Superior temporal gyrus (tissue), 1 donor: ENCODE measurements around the gene PEX14.

Experiments
- DNase-seq: peaks from one replicate; pipeline ENCODE4 v3.0.0-alpha.2; 2016; ENCODE audit errors: extremely low spot score

Gene PEX14

DNA sequence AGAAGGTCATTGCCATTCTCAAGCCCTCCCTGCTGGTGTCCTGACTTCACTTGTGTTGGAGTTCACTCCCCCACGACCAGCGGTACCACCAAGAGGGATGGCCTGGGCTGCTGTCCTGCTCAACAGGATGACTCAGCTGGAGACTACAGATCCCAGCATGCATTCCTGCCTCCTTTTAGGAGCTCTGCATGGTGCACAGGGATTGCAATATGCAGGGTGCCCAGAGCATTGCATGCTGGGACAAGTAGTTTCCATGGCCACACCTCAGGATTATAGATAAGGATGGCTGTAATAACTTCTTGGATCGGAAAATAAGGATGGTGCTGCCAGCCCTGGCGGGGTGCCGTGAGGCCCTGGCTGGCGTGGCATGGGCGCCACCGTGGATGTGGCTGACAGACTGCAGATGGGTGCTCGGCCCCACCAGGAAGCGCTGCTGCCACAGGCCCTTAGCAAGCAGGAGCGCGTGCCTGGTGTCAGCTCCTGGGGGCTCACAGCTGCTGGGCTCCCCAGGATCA, 171.7 kb downstream of the PEX14 start:
- peak; percentile 24 for DNase-seq

DNA sequence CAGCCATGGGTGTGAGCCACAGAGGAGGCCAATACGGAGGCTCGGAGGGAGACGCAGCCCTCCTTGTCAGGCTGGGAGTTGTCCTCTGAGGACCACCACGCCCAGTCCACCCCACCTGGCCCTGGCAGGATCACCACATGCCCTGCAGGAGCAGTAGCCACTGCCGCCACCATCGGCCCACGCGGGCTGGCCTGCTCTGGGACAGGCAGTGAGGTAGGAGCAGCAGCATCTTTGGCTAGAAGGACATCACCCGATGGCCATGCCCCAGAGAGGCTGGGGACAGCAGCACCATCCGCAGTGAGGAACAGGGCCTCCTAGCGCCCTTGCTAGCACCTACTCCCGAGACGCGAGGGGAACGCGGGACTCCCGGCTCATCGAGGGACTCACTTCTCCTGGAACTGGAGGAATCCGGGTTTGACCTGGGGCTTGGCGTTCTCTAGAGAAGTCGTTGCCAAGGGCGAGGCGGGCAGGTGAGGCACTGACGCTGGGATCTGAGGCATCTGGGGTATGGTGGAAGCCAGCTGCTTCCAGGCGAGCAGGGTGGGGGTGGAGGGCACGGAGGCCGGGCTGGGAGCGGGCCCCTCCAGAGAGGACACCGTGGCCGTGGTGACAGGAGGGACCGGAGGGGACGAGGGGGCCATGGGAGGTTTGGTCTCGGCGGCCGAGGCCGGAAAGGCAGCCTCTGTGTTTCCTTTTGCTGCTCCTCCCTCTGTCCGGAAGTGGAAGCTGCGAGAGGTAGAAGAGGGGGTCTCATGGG, 172.8 kb downstream of the PEX14 start:
- DNase-seq = no peak

DNA sequence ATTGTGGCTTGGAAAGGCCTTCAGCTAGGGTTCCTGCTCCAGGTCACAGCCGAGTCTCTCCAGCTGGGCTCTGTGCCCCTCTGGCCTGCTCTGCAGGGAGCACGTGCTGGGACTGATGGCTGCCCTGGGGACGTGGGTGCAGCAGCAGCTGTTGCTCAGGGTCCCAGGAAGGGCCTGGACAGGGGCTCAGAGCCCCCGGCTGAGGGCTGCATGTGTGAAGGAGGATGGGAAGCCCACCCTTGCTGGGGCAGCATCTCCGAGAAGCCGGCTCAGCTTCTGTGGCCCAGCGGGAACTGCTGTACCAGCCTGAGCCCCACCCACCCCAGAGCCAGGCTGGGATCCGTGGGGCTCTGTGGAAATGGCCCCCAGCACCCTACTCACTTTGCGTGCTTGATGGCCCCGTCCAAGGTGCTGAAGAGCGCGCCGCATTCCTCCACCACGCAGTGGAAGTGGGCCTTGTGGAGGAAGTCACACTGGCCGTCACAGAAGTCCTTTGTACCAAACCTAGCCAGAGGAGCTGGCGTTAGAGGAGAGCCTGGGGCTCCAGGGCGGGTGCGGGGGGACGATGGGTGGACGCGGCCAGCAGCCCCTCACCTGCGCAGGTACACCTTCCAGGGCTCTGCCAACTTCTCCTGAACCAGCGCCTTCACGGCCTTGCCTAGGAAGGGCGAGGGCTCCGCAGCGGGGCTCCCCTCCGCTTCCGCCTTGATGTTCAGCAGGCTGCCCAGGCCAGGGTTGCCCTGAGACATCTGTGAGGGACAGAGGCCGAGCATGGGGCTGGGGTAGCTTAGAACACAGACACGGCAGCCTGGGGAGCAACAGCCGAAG, 174.2 kb downstream of the PEX14 start:
- DNase-seq = no peak

DNA sequence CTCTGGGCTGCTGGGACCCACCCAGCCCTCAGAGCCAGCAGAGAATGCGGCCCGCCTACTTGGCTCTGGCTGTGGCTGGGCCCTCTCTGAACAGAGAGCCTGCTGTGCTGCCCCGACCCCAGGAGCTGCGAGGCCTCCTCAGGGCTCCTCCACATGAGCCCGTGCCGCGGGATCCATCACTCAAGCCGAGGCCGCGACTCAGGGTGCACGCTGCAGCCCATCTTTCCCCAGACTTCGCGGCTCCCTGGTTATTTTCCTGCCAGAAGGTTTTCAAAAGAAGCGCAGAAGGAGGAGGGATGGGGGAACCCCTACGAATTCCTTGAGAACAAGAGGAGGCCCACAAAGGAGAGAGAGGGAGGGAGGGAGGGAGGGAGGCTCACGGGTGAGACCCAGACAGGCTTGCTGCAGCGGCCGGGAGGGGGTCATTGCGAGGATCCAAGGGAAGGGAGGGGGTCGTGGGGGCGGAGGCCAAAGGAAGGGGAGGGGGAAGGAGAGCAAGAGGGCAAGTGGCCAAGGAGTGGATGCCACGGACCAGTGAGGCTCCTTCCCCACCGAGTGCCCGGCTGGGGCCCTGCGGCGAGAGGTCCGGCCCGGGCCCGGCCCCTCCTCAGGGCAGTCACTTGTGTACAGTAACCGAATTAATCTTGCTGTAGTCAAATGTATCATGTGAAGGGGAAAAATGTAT, 174.9 kb downstream of the PEX14 start:
- no peak for DNase-seq

DNA sequence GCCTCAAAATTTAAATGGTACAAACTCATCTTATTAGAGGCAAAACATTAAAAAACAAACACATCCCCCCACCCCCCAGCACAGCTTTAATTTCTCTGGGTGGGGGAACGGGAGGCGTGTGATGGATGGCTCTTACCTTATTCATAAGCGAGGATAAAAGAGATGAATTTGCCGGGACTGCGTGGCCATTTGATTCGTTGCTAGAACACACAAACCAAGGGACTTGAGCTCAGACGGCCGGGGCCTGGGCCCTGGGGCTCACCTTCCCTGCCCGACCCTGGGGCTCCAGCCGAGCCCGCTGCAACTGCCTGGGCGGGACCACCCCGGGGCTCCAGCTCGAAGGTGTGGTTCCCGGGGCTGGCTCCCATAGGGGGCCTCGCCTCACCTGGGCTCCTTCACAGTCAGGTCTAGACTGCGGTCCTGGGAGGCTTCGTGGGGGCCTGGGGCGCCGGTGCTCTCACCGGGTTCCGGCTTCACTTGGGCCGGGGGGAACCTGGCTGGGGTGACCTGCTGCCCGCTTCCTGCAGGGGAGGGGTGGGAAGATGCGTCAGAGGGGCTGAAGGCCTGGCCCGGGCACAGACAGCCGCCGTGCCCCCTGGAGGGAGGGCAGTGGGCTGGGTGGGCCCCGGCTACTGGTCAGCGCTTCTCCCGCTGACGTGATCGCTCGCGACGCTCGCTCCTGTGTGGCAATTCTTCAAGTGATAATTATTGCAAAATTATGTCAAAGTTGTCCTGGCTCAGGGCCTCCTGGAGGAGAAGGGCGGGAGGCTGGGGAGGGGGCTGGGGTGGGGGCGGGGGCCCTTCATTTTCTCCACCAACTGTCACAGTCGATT, 176.0 kb downstream of the PEX14 start:
- no peak for DNase-seq

DNA sequence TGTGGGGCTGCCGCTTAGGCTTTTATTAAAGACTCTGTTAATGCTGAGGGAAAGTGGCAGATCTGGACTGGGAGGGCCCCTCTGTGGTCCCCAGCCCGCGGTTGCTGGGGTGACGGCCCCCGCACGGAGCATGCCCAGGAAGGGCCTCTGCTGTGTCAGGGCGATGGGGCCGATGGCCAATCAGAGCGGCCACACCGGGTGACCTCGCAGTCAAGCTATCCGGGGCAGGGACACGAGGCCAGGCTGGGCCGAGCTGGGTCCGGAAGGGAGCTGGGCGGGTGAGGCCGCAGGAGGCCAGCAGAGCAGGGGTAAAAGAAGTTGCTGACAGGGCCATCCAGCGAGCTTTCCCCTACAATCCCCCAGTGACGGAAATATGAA, 176.6 kb downstream of the PEX14 start:
- no peak for DNase-seq

DNA sequence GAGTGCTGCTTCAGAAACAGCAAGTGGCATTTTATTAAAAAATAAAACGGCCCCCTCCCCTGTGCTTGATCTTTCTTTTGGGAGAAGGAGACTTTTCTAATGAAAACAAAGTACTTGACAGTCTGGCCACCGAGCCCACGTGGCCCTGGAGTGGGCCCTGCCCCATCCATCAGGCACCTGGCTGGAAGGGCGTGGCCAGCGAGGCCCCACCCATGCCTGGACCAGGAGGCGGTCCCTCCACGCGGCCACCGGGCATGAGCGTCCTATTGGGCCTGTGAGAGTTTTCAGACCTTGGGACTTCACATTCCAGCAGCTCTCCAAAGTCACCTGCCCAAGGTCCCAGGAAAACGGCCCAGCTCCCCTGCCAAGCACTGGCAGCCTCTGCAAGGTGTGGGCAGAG, 177.0 kb downstream of the PEX14 start:
- no peak for DNase-seq

DNA sequence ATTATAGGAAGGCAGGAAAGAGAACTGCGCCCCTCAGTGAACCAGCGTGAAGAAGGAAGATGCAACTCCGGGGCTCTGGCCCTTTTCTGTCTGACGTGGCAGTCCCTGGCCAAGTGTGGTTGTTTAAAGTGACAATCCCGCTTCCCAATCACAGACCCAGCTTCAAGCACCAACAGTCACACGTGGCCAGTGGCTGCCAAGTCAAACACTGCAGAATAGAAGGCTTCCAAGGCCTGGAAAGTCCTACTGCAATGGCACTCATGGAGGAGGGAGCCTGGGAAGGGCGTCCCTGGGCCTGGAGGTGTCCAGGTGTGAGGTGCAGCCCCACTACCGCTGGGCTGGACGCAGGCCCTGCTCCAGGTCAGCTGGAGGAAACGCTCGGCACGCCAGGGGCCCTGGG, 177.9 kb downstream of the PEX14 start:
- DNase-seq = no peak

DNA sequence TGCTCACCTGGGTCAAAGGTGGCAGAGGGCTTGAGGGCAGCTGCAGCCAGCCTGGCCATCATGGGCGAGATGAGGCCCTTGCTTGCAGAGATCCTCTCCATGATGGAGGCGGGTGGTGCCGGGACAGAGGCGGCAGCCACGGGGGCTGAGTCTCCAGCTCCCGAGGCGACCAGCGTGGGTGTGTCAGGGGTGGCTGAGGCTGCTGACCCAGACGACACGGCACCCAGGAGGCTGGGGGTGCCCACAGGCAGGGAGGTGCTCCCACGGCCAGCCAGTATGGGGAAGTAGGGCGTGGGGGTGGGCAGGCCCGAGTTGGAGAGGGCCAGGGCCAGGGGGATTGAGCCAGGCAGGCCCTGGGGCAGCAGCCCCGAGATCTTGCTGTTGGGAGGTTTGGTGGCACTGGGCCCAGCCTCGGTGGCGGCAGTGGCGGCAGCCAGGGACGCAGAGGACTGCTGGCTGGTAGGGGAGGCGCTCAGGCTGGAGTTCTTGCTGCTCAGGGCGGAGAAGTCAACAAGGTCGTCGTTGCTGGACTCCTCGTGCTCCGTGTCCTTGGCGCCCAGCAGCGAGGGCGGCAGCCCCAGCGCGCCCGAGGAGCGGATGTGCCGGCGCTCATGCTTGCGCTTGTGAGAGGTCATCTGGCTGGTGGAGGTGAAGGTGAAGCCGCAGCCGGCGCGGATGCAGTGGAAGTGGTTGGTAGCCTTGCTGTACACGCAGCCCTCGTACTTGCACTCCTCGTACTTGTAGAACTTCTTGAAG, 178.8 kb downstream of the PEX14 start:
- no peak for DNase-seq

DNA sequence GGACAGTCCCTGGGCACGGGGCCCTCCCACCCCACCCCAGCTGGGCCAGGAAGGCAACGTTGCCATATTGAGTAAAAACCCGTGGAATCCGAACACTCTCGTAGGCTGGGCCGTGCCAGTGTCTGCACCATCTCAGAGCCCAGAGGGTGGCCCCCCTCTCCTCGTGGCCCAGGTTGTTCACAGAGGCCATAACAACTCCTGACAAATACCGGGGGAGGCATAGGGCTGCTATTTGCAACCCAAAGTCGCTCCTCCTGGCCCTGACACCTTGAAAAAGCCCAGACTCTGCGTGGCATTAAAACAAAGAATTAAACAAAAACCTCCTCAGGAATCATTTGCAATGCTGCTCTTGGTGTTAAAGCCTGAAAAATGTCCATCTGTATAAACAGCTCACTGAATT, 180.3 kb downstream of the PEX14 start:
- DNase-seq = no peak

DNA sequence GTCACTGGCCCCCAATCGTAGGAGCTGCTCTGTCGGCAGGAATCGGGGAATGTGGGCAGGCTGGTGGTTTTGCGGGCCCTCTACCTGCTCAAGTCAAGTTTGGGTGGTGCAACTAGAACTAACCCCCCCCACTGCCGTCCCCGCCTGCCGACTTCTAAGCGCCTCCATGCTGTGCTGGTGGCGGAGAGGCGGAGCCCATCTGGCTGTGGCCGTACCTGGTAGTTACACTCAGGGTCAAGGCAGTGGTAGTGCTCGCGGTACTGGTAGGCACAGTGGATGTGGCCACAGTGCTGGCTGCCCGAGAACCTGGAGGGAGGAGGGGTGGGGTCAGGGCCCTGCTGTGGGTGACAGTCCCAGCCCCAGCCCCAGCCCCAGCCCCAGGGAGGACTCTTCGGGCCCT, 181.7 kb downstream of the PEX14 start:
- DNase-seq = no peak

DNA sequence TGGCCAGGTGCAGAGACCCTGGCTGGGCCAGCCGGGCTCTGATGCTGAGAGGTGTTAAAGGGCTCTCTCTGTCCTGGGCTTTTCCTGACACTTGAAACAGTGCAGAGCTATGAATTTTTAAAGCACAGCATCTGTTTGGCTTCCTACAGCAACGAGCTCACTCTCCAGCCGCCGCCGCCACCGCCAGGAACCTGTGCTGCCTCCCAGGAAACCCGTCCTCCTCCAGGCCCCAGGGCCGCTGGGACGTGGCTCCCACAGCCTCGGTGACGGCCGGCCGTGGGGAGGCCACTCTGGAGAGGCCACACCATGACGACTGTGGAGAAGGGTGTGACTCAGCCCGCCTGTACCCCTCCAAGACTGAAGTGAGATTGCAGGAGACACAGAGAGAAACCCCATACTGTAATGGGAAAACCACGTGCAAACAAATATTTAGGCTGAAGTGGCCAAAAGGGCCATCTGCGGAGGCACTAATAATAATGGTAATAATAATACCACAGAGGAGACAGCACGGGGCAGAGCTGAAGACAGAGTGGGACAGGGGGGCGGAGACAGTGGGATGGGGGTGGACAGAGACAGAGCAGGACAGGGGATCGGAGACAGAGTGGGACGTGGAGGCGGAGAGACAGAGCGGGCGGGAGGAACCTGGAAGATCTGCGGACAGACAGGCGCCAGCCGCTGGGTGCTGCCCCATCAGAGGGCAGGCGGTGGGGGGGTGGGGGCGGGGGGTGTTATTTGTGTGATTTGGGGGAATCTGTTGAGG, 182.5 kb downstream of the PEX14 start:
- no peak for DNase-seq

DNA sequence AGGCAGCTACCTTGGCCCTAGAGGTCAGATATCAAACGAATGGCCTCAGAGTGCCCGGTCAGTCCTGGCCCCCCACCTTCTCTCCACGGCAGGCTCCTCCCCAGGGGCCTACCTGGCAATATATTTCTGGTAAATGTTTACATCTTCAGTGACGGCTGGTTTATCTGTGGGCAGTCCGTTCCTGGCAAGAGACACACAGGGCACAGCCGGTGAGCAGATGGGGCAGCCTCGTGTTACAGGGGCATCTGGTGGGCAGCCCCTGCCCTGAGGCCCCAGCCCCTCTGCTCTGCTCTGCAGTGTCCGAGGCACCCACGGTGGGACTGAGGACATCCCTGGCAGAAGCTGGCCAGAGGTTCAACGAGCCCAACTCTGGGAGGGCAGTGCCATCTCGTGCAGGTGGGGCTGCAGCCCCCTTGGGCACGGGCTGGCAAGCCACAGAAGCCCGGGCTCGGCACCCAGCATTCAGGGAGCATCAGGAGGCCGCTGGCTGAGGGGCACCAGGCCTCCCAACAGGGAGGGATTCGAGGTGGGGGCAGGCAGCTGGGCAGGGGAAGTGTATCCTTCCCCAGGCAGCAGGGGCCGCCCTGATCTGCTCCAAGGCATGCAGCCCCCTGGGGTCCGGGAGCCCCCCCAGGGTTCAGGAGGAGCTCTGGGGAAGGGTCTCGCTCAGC, 183.8 kb downstream of the PEX14 start:
- no peak for DNase-seq

DNA sequence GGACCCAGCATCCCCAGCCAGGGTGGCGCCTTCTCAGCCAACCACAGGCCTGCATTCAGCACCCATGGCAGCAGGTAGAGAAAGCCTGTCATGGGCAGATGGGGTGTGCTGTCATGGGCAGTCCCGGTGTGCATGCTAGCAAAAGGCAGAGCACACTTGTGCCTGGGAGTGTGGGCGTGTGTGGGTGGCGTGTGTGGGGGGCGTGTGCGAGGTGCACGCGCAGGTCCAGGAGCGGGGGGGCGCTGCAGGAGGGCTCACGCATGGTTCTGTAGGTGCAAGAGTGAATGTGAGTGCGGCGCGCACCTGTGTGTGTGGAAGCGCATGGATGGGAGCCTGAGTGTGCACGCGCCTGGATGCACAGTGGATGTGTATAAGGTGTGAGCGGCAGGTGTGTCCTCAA, 184.5 kb downstream of the PEX14 start:
- DNase-seq = no peak

DNA sequence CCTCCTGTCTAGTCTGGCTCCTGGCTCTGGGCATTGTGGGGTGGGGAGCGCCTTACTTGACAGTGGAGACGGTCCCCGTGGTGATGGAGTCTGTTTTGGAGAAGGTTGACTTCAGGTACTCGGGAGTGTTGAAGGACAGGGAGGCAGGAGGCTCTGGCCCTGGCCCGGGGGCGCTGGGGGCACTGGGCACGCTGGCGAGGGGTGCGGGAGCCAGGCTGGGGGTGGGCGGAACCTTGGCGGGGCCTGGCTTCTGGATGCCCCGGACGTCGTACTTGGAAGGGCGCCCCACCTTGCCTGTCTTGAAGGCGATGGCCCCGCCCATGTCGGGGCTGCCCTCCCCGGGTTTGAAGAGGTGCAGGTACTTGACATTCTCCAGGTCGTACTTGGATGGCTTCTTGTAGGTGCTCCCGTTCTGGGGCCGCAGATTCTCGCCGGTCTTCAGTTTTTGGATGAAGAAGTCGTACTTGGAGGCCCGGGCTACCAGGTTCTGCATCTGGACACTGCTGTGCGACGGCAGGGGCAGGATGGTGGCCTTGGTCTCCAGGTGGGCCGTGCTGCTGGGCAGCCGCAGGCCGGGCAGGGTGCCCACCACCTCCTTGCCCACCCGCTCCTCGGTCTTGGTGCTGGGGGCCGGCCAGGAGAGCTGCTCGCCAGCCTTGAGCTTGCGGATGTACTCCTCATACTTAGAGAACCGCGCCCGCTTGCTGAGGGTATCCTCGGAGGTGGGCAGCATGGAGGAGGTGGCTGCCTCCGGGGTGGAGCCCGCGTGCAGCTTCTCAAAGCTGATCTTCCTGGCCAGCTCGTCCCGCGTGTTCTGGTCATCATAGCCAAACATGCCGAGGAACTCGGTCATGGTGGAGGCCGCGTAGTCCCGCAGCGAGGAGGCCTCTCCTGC, 185.1 kb downstream of the PEX14 start:
- DNase-seq = no peak

DNA sequence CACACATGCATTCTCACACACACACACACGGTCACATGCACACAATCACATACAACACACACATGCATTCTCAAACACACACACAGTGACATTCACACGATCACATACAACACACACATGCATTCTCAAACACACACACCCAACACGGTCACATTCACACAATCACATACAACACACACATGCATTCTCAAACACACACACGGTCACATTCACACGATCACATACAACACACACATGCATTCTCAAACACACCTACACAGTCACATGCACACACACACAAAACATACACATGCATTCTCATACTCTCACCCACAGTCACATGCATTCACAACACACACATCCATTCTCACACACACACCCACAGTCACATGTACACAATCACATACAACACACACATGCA, 186.7 kb downstream of the PEX14 start:
- no peak for DNase-seq

DNA sequence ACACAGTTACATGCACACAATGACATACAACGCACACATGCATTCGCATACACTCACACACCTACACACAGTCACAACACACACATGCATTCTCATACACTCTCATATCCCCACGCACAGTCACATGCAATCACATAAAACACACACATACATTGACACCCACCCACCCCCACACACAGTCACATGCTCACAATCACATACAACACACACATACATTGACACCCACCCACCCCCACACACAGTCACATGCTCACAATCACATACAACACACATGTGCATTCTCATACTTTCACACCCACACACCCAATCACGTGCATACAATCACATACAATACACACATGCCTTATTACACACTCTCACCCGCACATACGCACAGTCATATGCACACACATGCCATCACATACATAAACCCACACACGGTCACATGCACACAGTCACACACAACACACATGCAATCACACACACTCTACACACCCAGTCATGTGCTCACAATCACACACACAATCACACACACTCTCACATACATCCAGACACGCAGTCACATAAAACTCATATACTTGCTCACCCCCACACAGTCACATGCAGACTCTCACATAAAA, 187.4 kb downstream of the PEX14 start:
- DNase-seq = no peak
